H9 (cell line): ENCODE results near the gene WFDC12. TPM values are rescaled to one million over a fixed set of nuclear protein-coding genes. Genes with fewer than 3 reads are reported as not detected.

Experiments used
- DNase-seq: peaks from one replicate; pipeline ENCODE4 v3.0.0-alpha.2; 2017
- H2AFZ ChIP-seq: one replicate; pipeline ENCODE4 v1.6.1; 2013; ENCODE audit warnings: mild to moderate bottlenecking, low read length, control low read depth, moderate library complexity
- H2AK5ac ChIP-seq: 2 replicates; pipeline ENCODE4 v1.6.1; 2013; ENCODE audit warnings: low read length, control low read depth, mixed read lengths; ENCODE audit not compliant: insufficient read length
- H2BK120ac ChIP-seq: one replicate; pipeline ENCODE4 v1.6.1; 2013; ENCODE audit warnings: low read depth, mild to moderate bottlenecking, low read length, control low read depth, inconsistent platforms; ENCODE audit not compliant: poor library complexity, severe bottlenecking
- H2BK12ac ChIP-seq: 2 replicates; pipeline ENCODE4 v1.6.1; 2013; ENCODE audit warnings: low read length, control low read depth, mixed read lengths, low read depth; ENCODE audit not compliant: insufficient read length
- H2BK15ac ChIP-seq: 2 replicates; pipeline ENCODE4 v1.6.1; 2013; ENCODE audit warnings: low read depth, low read length, control low read depth
- H2BK20ac ChIP-seq: one replicate; pipeline ENCODE4 v1.6.1; 2013; ENCODE audit warnings: low read depth, mild to moderate bottlenecking, low read length, control low read depth, inconsistent platforms; ENCODE audit not compliant: poor library complexity, severe bottlenecking
- H2BK5ac ChIP-seq: 2 replicates; pipeline ENCODE4 v1.6.1; 2013; ENCODE audit warnings: low read length, control low read depth, mixed read lengths; ENCODE audit not compliant: insufficient read length
- H3K14ac ChIP-seq: 2 replicates; pipeline ENCODE4 v1.6.1; 2013; ENCODE audit warnings: low read length, control low read depth; ENCODE audit not compliant: insufficient read depth
- H3K18ac ChIP-seq: 2 replicates; pipeline ENCODE4 v1.6.1; 2013; ENCODE audit warnings: low read depth, mild to moderate bottlenecking, mixed read lengths, low read length, control low read depth; ENCODE audit not compliant: insufficient read length
- H3K23ac ChIP-seq: 2 replicates; pipeline ENCODE4 v1.6.1; 2013; ENCODE audit warnings: low read length, control low read depth, mixed read lengths, low read depth; ENCODE audit not compliant: insufficient read length
- H3K23me2 ChIP-seq: 2 replicates; pipeline ENCODE4 v1.6.1; 2013; ENCODE audit warnings: low read depth, mild to moderate bottlenecking, mixed read lengths, low read length, control low read depth; ENCODE audit not compliant: insufficient read length, poor library complexity, severe bottlenecking
- H3K27ac ChIP-seq: 2 replicates; pipeline ENCODE4 v1.5.1; 2013; ENCODE audit warnings: low read length, control low read depth, mixed read lengths, low read depth; ENCODE audit not compliant: insufficient read length
- H3K27me3 ChIP-seq: 2 replicates; pipeline ENCODE4 v1.6.1; 2013; ENCODE audit warnings: low read length, control low read depth, inconsistent platforms; ENCODE audit not compliant: insufficient read depth
- H3K4ac ChIP-seq: 2 replicates; pipeline ENCODE4 v1.6.1; 2013; ENCODE audit warnings: low read depth, mild to moderate bottlenecking, control low read depth, inconsistent platforms, low read length, moderate library complexity
- H3K4me1 ChIP-seq: 2 replicates; pipeline ENCODE4 v1.6.1; 2013; ENCODE audit warnings: low read length, control low read depth, inconsistent platforms; ENCODE audit not compliant: insufficient read depth
- H3K4me2 ChIP-seq: 2 replicates; pipeline ENCODE4 v1.6.1; 2013; ENCODE audit warnings: low read length, control low read depth, mixed read lengths; ENCODE audit not compliant: insufficient read length, insufficient read depth
- H3K56ac ChIP-seq: 2 replicates; pipeline ENCODE4 v1.6.1; 2013; ENCODE audit warnings: low read depth, mild to moderate bottlenecking, mixed read lengths, low read length, control low read depth; ENCODE audit not compliant: insufficient read length
- H3K79me1 ChIP-seq: 2 replicates; pipeline ENCODE4 v1.6.1; 2013; ENCODE audit warnings: low read depth, mild to moderate bottlenecking, moderate library complexity, low read length, control low read depth, inconsistent platforms; ENCODE audit not compliant: insufficient read depth, poor library complexity, severe bottlenecking
- H3K79me2 ChIP-seq: 2 replicates; pipeline ENCODE4 v1.6.1; 2013; ENCODE audit warnings: low read length, control low read depth, inconsistent platforms; ENCODE audit not compliant: insufficient read depth
- H3K9ac ChIP-seq: 2 replicates; pipeline ENCODE4 v1.6.1; 2013; ENCODE audit warnings: low read length, control low read depth, mixed read lengths; ENCODE audit not compliant: insufficient read length; ENCODE audit errors: extremely low read depth
- H3K9me3 ChIP-seq: one replicate; pipeline ENCODE4 v1.6.1; 2013; ENCODE audit warnings: low read depth, low read length, inconsistent platforms; ENCODE audit not compliant: control insufficient read depth
- H3T11ph ChIP-seq: one replicate; pipeline ENCODE4 v1.6.1; 2013; ENCODE audit warnings: mild to moderate bottlenecking, low read length, control low read depth, inconsistent platforms
- H4K20me1 ChIP-seq: one replicate; pipeline ENCODE4 v1.6.1; 2013; ENCODE audit not compliant: control insufficient read depth, insufficient read length, insufficient read depth
- H4K5ac ChIP-seq: 2 replicates; pipeline ENCODE4 v1.6.1; 2013; ENCODE audit warnings: low read depth, mild to moderate bottlenecking, mixed read lengths, low read length, control low read depth; ENCODE audit not compliant: insufficient read length
- H4K8ac ChIP-seq: replicated peaks from 2 replicates; pipeline ENCODE4 v1.6.1; 2013; ENCODE audit warnings: low read length, control low read depth, mixed read lengths, low read depth; ENCODE audit not compliant: insufficient read length
- H4K91ac ChIP-seq: 2 replicates; pipeline ENCODE4 v1.6.1; 2013; ENCODE audit warnings: low read depth, mild to moderate bottlenecking, moderate library complexity, mixed read lengths, low read length, control low read depth; ENCODE audit not compliant: insufficient read length
- H3K27ac Mint-ChIP-seq, 3 experiments: 2 replicates in 2 of 3; 3 replicates in 1 of 3; pipeline ENCODE4 v1.8.0; 2020 to 2021; ENCODE audit warnings: mixed read lengths in 3 of 3, mild to moderate bottlenecking in 1 of 3, moderate library complexity in 1 of 3
- H3K27me3 Mint-ChIP-seq: 2 replicates; pipeline ENCODE4 v1.8.0; 2021; ENCODE audit warnings: low read depth, mild to moderate bottlenecking, moderate library complexity, mixed read lengths
- H3K36me3 Mint-ChIP-seq, 3 experiments: 2 replicates in 2 of 3; 3 replicates in 1 of 3; pipeline ENCODE4 v1.8.0; 2020 to 2021; ENCODE audit warnings: low read depth in 3 of 3, mixed read lengths in 3 of 3; ENCODE audit not compliant: insufficient read depth in 1 of 3
- H3K4me1 Mint-ChIP-seq, 2 experiments: 2 replicates each; pipeline ENCODE4 v1.8.0; 2020; ENCODE audit warnings: mixed read lengths in 2 of 2
- H3K4me3 Mint-ChIP-seq, 2 experiments: 2 replicates in 1 of 2; 3 replicates in 1 of 2; pipeline ENCODE4 v1.8.0; 2020 to 2021; ENCODE audit warnings: mild to moderate bottlenecking in 2 of 2, mixed read lengths in 2 of 2, moderate library complexity in 1 of 2
- H3K9me3 Mint-ChIP-seq, 2 experiments: 2 replicates in 1 of 2; 3 replicates in 1 of 2; pipeline ENCODE4 v1.8.0; 2020; ENCODE audit warnings: mild to moderate bottlenecking in 2 of 2, mixed read lengths in 2 of 2, moderate library complexity in 1 of 2
- WGBS: extraction: QIAGEN DNeasy Blood & Tissue Kit; methylation state at CpG from one replicate; pipeline ENCODE4 v1.1.7; 2013; ENCODE audit warnings: missing lambda C conversion rate, low lambda C conversion rate, mixed read lengths; ENCODE audit not compliant: insufficient read length; ENCODE audit errors: extremely low coverage; 5-methylcytosine and 5-hydroxymethylcytosine counted together
- total RNA-seq: library from RNA; stranded (reverse); gene quantifications from 2 replicates; pipeline ENCODE4 v1.2.1, GENCODE V29; 2021
- TF ChIP-seq, protein P1 (sequence below): fragments of 200-600 bp; sonication (generic); conservative IDR thresholded peaks from 3 replicates; pipeline ENCODE4 v1.8.0; 2021; ENCODE audit warnings: antibody characterized with exemption, mild to moderate bottlenecking

The WFDC12 gene
- total RNA-seq, 1 experiment from 2014 or later, result not detected

DNA sequence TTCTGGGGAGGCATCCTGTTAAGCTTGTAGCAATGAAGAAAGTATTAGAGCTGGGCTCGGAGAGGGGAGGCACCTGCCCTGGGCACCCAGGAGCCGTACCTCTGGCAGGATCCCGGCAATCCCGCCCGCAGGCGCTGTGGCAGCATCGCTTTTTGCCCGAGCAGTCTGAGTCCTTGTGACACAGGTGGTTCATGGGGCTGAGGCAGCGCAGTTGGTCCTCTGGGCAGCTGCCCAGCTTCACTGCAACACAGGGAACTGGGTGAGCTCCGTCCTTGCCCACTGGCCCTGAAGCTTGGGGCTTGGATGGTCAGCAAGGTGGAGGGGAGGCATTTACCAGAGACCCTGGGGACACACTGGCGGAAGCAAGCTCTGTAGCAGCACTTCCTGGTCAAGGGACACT, 14.0 kb downstream of the WFDC12 start:
- Histone ChIP-seq H2BK15ac (no peak overlapping the region), H3K23me2 (no peaks in the 10 kb centered on the region), H2BK5ac (no peak overlapping the region), H3K4me1 (no peaks in the 10 kb centered on the region), H3K79me1 (no peaks in the 10 kb centered on the region), H2AK5ac (no peak overlapping the region), H3K9me3 (no peaks in the 10 kb centered on the region), H3K23ac (no peak overlapping the region), H4K8ac (no peak overlapping the region), H2BK120ac (no peak overlapping the region), H3T11ph (no peak overlapping the region), H4K91ac (no peak overlapping the region), H2BK20ac (no peak overlapping the region), H3K4ac (no peak overlapping the region), H3K27me3 (no peaks in the 10 kb centered on the region), H2BK12ac (no peak overlapping the region), H2AFZ (no peak overlapping the region), H3K4me2 (no peak overlapping the region), H4K5ac (no peak overlapping the region), H3K79me2 (no peaks in the 10 kb centered on the region), H3K27ac (no peak overlapping the region), H3K56ac (no peak overlapping the region), H3K9ac (no peak overlapping the region), H3K18ac (no peak overlapping the region), H3K14ac (no peak overlapping the region), H4K20me1 (no peaks in the 10 kb centered on the region)
- DNase-seq, result no peak
- H3K27me3 Mint-ChIP-seq, result peaks cover 10% of the 10 kb centered on the region
- H3K27ac Mint-ChIP-seq, result no peak overlapping the region
- TF ChIP-seq, protein P1, sequence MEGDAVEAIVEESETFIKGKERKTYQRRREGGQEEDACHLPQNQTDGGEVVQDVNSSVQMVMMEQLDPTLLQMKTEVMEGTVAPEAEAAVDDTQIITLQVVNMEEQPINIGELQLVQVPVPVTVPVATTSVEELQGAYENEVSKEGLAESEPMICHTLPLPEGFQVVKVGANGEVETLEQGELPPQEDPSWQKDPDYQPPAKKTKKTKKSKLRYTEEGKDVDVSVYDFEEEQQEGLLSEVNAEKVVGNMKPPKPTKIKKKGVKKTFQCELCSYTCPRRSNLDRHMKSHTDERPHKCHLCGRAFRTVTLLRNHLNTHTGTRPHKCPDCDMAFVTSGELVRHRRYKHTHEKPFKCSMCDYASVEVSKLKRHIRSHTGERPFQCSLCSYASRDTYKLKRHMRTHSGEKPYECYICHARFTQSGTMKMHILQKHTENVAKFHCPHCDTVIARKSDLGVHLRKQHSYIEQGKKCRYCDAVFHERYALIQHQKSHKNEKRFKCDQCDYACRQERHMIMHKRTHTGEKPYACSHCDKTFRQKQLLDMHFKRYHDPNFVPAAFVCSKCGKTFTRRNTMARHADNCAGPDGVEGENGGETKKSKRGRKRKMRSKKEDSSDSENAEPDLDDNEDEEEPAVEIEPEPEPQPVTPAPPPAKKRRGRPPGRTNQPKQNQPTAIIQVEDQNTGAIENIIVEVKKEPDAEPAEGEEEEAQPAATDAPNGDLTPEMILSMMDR, result no peak
- H3K4me3 Mint-ChIP-seq, result no peak overlapping the region
- no peaks in the 10 kb centered on the region for H3K9me3 Mint-ChIP-seq
- H3K36me3 Mint-ChIP-seq, result no peaks in the 10 kb centered on the region
- H3K4me1 Mint-ChIP-seq, result peaks cover 6 to 16% of the 10 kb centered on the region in 2 experiments
- WGBS, result no CpG with 5 or more reads among the region's 11 CpGs
